NOMO-1 treated with dmso at 0.1 percent for 144 hours (cell line): ENCODE data around the gene APOOL.
"Not testable (repeated sequence)": the region's sequence is repeated elsewhere in the genome, so short reads cannot be mapped to it uniquely, and the experiment has no call there.

Source experiments
- DNase-seq: peaks from one replicate; lab custom pipeline; 2025; ENCODE audit not compliant: unreplicated experiment; lab: John Stamatoyannopoulos, UW

Gene APOOL, protein sequence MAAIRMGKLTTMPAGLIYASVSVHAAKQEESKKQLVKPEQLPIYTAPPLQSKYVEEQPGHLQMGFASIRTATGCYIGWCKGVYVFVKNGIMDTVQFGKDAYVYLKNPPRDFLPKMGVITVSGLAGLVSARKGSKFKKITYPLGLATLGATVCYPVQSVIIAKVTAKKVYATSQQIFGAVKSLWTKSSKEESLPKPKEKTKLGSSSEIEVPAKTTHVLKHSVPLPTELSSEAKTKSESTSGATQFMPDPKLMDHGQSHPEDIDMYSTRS

DNA sequence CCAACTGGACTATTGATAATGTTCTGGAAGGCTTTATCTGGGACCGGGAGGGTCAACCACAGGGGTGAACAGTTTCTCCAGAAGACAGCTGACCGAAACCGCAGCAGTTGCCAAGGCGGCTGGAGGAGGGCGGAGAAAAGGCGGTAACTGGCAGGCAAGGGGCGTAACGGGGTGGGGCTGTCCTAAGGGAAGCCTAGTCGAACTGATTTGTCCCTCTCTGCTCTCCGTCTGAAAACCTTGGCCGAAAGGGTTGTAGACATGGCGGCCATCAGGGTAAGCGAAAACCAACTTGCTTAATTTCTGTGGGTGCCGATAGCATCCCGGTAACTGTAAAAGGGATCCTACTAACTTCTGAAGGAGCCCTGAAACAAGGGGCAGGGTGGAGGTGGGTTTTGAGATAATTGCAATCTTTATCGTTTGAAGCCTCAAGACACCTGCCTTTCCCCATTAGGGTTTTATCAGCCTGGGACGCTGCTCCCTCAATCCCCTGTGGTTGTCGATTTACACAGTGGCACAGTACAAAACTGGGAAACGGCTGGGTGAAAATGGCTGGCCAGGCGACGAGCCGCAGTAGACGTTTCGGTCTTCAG, at the start of gene APOOL:
Gene APOOL, plus strand, starts transcription at position 223 of the 590 bp plus-strand sequence. Its CDS starts 36 bp downstream, at position 259.
- DNase-seq = peak; percentile 85

DNA sequence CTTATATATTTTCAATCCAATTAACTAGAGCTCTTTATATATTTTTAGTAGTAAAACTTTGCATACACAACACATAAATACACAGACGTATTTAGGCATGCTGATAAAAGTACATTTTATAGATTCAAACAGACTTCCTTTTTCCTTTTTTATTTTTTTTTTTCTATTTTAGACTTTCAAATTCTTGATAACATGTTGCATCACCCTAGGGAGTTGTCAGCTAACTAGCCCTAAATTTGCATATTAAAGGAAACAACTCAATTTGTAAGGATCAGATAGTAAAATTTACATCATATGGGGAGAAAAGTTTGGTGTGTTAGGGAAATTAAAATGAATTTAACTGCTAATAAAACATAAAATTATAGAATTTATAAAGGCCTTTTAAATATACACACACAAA, 47.4 kb upstream of the APOOL start:
- DNase-seq = no peak

DNA sequence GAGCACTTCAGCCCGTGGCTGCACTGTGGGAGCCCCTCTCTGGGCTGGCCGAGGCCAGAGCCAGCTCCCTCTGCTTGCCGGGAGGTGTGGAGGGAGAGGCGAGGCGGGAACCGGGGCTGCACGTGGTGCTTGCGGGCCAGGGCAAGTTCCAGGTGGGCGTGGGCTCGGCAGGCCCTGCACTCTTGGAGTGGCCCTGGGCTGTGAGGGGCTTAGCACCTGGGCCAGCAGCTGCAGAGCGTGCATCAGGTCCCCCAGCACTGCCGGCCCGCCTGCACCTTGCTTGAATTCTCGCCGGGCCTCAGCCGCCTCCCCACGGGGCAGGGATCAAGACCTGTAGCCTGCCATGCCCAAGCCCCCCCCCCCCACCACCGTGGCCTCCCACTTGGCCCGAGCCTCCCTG, 28.9 kb upstream of the APOOL start:
- DNase-seq = no peak

DNA sequence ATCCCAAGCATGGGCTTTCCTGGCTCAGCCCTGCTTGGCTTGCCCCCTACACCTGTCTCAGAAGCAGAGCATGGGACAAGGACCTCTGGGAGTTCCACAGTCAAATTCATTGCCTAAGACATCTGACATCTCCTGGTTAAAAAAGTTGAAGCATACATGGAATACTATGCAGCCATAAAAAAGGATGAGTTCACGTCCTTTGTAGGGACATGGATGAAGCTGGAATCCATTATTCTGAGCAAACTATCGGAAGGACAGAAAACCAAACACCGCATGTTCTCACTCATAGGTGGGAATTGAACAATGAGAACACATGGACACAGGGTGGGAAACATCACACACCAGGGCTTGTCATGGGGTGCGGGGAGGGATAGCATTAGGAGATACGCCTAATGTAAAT, 11.9 kb upstream of the APOOL start:
- not testable (repeated sequence) for DNase-seq

DNA sequence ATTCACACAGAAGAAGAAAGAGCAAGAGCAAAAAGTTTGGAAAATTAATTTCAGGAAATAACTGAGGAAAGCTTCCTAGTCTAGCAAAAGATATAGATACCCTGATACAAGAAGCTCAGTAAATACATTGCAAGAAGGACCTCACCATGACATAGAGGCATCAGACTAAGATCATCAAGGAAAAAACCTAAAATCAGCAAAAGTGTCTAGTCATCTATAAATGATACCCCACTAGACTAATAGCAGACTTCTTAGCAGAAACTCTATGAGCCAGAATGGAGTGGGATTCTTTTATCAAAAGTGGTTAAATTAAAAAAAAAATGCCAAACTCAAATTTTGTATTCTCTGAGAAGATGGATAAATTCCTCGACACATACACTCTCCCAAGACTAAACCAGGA, 10.5 kb upstream of the APOOL start:
- DNase-seq = no peak

DNA sequence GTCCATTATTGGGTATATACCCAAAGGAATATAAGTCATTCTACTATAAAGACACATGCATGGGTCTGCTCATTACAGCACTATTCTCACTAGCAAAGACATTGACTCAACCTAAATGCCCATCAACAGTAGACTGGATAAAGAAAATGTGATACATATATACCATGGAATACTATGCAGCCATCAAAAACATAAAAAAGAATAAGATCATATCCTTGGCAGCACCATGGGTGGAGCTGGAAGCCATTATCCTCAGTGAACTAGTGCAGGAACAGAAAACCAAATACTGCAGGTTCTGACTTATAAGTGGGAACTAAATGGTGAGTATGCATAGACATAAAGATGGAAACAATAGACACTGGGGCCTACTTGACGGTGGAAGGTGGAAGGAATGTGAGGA, 2.3 kb upstream of the APOOL start:
- DNase-seq = no peak

DNA sequence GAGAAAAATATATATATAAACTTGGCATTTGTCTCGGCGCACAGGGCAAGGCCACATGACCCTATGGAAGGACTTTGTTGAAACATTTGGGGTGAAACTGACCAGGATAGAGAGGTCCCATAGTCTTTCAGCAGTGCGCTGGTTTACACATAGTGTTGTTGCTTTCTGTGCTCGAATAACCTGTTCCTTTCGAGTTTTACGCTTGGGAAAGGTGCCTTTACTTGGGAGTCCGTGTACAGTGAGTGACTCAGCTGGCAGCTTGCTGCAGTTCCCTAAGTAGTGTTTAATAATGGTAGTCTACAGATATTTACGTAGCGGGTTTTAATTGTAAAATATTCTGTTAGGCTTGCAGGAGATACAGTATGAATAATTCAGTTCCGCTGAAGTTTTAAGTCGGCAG, 578 bp downstream of the APOOL start:
- no peak for DNase-seq

DNA sequence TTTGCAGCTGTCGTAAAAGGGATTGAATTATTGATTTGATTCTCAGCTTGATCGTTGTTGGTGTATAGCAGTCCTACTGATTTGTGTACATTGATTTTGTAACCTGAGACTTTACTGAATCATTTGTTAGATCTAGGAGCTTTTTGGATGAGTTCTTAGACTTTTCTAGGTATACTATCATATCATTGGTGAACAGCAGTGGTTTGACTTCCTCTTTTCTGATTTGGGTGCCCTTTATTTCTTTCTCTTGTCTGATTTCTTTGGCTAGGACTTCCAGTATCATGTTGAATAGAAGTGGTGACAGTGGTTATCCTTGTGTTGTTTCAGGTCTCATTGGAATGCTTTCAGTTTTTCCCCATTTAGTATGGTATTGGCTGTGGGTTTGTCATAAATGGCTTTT, 8.4 kb downstream of the APOOL start:
- no peak for DNase-seq

DNA sequence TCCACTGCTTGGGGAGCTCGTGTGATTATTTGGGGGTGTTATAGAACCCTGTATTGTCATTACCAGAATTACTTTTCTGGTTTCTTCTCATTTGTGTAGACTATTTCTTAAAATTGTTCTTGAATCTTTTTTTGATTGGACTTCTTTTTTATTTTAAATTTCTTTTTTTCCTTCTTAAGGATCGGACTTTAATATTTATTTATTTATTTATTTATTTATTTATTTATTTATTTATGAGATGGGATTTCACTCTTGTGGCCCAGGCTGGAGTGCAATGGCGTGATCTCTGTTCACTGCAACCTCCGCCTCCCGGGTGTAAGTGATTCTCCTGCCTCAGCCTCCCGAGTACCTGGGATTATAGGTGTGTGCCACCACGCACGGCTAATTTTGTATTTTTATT, 11.7 kb downstream of the APOOL start:
- not testable (repeated sequence) for DNase-seq

DNA sequence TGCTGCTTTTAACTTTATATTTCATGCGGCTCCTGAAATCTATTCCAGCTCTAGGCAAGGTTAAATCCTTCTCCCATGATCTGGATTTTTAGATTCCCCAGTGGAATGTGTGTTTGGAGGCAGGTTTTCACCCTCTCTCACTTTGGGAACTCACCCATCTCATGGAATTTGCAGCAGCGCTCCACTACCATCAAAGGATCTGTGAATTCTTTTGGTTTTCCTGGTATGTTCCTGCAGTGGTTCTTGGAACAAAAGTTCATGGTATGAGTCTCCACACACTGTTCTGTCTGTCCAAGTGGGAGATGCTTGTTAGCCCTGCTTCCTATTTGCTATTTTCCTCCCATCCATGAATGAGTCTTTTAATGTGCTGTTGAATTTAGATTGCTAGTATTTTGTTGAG, 14.0 kb downstream of the APOOL start:
- DNase-seq = no peak

DNA sequence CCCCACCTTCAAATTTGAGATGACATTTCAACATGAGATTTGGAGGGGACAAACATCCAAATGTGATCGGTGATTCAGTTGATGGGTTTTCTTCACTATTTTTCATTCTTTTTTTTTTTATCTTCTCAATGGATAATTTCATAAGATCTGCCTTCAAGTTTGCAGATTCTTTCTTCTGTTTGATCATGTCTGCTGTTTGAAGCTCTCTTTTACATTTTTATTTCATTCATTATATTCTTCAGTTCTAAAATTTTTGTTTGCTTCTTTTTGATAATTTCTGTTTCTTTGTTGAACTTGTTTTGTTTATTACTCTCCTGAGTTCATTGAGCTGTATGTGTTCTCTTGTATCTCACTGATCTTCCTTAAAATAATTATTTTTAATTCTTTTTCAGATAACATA, 14.8 kb downstream of the APOOL start:
- DNase-seq = no peak

DNA sequence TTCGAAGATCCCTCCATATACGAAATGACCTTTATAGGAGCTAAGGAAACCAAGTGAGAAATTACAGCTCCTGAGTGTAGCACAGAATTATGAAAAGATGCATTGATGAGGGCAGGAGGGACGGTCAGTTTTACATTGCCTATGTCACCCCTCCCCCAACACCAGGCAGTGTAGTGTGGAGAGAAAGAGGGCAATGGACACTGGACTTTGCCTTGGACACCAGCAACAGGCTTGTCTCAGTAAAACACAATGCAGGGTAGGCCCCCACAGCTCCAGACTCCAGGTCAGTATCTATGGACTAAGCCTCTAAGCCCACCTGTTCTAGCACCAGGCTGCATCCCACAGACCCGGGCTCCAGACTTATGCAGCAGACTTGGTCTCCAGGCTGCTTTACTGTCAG, 16.5 kb downstream of the APOOL start:
- no peak for DNase-seq

DNA sequence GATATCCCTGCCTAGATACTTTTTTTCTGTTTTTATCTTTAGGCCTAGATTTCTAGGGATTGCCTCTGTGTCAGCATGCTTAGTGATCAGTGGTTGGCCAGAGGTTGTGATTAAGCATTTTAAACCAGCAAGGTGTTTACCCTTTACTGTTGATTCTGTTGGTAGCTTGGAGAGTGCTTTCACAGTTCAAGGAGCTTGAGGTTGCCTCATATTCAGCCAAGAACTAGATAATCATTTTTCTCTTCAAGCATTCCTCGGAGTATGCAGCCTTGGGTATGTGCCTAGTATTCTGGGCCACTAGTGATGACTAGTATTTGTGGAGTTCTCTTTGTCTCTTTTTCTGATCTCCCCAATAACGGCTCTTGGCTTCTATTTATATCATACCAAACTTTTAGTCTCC, 20.4 kb downstream of the APOOL start:
- no peak for DNase-seq

DNA sequence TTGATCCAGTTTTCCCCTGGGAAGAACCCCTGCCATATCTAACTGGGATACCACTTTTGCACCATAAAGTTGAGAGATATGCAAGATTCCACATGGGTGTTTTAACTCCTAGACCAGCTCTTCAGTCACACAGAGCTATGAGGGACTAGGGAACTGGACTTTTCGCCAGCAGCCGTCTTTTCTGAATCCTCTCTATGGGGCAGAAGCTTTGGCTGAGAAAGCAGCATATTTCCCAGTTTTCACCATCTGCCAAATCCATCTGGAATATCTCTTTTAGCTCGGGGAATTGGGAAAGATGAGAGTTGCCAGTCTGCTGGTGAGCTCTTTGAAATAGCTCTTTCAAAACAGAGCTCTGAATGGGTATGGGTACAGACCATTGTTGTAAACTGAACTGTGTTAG, 20.9 kb downstream of the APOOL start:
- no peak for DNase-seq

DNA sequence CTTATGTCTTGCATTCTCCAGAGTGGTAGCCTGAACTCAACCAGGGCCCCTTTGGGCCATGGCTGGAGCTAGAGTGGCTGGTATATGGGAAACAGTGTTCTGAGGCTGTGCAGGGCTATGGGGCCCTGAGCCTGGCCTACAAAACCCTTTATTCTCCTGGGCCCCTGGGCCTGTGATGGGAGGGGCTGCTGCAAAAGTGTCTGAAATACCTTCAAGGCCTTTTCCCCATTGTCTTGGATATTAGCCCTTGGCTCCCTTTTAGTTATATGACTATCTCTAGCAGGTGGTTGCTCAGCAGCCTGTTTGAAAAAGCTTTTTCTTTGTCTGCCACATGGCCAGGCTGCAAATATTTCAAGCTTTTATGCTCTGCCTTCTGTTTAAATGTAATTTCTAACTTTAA, 22.5 kb downstream of the APOOL start:
- DNase-seq = no peak

DNA sequence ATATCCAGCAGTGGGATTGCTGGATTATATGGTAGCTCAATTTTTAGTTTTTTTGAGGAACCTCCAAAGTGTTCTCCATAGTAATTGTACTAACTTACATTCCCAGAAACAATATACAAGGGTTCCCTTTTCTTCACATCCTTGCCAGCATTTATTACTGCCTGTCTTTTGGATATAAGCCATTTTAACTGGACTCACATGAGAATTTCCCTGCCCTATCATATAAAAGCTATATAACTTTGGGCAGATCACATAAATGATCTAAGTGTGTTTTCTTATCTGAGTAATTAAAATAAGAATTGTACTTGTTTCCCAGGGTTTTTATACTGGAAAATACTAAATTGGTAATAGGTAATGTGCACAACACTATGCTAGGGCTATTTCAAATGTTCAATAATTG, 25.4 kb downstream of the APOOL start:
- no peak for DNase-seq

DNA sequence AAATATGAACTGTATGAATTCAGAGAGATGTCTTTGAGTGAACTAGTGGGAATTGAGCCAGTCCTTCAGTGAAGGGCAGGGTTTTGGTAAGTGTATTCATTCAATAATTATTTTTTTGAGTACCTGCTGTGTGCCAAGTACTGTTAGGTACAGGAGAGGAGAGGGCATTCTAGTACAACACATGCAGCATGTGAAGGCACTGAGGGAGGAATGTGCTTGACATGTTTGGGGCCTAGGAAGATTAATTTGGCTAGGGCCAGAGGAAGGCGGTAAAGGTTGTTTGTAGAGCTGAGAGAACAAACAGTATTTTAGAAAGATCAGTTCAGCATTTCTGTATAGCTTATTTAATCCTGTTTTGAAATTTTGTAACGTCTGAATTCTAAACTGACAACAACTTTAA, 27.8 kb downstream of the APOOL start:
- DNase-seq = no peak

DNA sequence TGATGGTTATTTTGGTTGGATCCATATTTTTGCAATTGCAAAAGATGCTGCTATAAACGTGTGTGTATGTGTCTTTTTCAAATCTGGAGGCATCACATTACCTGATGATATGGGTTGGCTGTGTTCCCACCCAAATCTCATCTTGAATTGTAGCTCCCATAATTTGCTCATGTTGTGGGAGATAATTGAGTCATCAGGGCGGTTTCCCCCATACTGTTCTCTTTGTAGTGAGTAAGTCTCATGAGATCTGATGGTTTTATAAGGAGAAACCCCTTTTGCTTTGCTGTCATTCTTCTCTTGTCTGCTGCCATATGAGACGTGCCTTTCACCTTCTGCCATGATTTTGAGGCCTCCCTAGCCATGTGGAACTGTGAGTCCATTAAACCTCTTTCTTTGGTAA, 33.4 kb downstream of the APOOL start:
- no peak for DNase-seq

DNA sequence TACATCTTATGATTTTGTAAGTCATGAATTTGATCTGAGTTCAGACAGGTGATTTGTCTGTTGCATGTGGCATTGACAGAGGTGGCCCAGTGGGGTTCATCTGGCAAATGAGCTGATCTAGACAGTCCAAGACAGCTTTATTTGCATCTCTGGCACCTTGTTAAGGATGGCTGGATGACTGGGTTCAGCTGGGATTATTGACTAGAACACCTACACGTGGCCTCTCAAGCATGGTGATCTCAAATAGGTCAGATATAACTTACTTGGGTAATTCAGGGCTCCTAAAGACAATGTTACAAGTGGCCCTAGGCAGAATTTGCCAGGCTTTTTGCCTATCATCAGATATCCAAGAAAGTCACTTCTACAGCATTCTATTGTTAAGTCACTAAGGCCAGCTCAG, 48.0 kb downstream of the APOOL start:
- no peak for DNase-seq

DNA sequence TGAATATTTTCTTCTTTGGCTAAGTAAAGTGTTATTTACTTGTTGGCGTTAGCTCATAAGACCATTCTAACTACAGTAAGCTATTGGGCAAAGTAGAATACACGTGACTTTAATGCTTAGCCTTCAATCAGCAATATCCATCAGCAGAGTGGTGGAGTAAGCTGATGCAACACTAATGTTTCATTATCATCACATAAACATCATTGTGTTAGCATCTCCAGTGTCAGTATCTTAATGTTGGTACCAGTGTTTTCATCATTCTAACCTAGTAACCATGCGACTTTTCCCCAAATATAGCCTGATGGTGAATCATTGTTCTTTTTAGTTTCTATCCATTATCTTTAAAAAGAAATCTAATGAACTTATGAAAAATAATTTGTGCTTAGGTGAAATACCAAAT, 48.5 kb downstream of the APOOL start:
- DNase-seq = no peak

DNA sequence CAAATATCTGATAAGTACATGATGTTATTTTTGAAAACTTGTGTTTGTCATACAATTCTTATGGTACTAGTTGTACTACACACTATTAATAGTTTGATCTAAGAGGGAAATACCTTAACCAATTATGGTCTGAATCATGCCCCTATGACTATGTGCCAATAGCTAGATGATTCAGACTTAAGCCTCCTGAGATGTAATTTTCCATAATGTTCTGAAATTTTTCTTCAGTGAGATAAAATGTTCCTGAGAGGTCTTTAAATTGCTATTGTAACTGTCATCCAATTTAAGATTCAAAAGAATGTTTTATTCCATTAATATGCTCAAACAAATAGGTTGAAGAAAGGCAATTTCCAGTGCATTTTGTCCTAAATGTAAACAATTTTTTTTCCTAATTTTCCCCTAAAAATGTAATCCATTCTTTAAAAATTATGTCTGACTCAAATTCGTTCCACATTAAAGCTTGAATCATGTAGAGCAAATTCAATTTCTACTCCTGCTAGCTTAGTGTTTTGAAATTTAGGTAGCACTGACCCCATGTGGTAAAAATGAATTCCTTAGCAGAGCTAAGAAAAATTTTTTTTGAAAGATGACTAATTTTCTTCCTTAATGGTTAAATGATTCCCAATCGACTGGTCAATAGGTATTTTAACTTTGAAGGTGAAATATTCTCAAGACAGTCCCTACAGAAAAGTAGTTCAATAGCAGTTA, 49.1 kb downstream of the APOOL start:
- no peak for DNase-seq

DNA sequence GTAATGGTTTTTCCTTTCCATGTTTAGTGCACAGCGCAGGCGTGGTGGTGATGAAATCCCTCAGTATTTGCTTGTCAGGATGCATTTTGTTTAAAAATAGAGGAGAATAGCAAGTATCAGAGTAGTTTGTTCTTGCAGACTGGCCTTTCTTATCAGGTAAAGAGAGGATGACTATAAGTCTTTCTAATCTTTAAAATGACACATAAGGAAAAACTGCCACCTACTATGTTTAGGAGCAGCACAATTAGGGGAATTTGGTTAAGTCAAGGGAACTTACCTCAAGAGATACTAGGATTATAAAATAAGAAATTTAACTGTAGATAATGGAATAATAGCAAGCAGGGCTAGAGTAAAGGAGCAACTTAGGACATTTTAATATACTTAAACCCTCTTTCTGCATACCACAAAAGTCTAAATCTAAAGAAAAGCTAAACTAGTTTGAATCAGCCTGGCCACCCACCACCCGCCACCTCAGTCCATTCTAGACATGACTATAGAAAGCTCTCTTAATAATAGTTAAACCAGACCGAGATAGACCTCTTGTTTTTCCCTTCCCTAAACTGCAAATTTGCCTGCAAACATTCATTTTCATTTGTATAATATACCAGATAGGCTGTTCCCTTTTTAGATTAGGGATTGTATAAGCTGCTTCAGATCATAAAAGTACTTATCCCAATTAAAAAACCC, 62.0 kb downstream of the APOOL start:
- DNase-seq = no peak
